AG04450 (cell line): ENCODE data around the gene TMEM129. TPM values are rescaled to one million over a fixed set of nuclear protein-coding genes. Genes with fewer than 3 reads are reported as not detected.

Experiments
- CTCF ChIA-PET: fragments of 300-600, 350-600 bp; formaldehyde crosslinking; extraction: SDS; loops from one replicate; lab custom pipeline; 2022; ENCODE audit warnings: antibody characterized with exemption, inconsistent platforms; lab: Charles Lee
- POLR2A ChIA-PET: fragments of 350-600 bp; formaldehyde crosslinking; extraction: SDS; loops from one replicate; lab custom pipeline; 2021; ENCODE audit warnings: antibody characterized with exemption, inconsistent platforms; lab: Yijun Ruan, JAX
- DNase-seq: peaks from one replicate; pipeline ENCODE4 v3.0.0-alpha.2; 2011; ENCODE audit warnings: low read depth, low spot score
- H3K27ac ChIP-seq: one replicate; pipeline ENCODE4 v1.5.1; 2012; ENCODE audit warnings: low read depth, low read length, control low read depth
- H3K27me3 ChIP-seq: one replicate; pipeline ENCODE4 v1.6.0; 2012; ENCODE audit warnings: low read length; ENCODE audit not compliant: control insufficient read depth, insufficient read depth
- H3K4me3 ChIP-seq: 2 replicates; pipeline ENCODE4 v1.5.1; 2011; ENCODE audit warnings: mild to moderate bottlenecking, low read depth, low read length, control low read depth
- H3K9me3 ChIP-seq: 2 replicates; pipeline ENCODE4 v1.5.1; 2012; ENCODE audit warnings: low read length; ENCODE audit not compliant: control insufficient read depth, insufficient read depth
- polyA plus RNA-seq: library from polyadenylated mRNA; depleted of rRNA; stranded (reverse); fragments of >200 nt; gene quantifications from 2 replicates; pipeline ENCODE4 v1.2.3, GENCODE V29; 2011
- TF ChIP-seq, protein P1 (sequence below): IDR thresholded peaks from 2 replicates; pipeline ENCODE4 v1.5.1; 2011; ENCODE audit warnings: low read depth, low read length, control low read depth, inconsistent platforms

TMEM129 gene
- polyA plus RNA-seq, 1 experiment: 13.1 TPM

DNA sequence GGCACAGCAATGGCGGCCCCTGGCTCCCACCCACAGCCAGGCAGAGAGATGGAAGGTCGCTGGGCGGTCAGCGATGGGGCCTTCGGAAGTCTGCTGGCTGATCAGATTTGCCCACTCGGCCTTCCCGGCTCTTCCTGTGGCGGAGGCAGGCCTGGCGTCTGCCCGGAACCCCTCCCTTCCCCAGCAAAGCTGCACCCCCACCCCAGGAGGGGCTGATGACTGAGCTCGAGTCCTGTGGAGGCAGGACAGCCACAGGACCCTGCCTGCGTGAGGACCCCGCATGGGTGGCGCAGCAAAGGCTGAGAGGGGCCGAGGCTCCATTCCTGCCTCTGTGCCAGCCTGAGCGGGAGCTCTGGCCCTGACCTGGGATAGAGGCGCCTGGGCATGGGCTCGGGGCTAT, 35.0 kb upstream of the TMEM129 start:
- ChIA-PET CTCF (interaction anchor here (0.9 kb wide), 1 partner anchor 11 kb away, joined by 8 read pairs; no protein-coding TSS in a partner anchor), POLR2A (no interaction called here)
- Histone ChIP-seq H3K9me3 (no peaks in the 10 kb centered on the region; the same call in 1 of the 2 replicates), H3K4me3 (no peak overlapping the region), H3K27ac (no peak overlapping the region), H3K27me3 (no peaks in the 10 kb centered on the region)
- no peak for DNase-seq
- TF ChIP-seq, protein P1, sequence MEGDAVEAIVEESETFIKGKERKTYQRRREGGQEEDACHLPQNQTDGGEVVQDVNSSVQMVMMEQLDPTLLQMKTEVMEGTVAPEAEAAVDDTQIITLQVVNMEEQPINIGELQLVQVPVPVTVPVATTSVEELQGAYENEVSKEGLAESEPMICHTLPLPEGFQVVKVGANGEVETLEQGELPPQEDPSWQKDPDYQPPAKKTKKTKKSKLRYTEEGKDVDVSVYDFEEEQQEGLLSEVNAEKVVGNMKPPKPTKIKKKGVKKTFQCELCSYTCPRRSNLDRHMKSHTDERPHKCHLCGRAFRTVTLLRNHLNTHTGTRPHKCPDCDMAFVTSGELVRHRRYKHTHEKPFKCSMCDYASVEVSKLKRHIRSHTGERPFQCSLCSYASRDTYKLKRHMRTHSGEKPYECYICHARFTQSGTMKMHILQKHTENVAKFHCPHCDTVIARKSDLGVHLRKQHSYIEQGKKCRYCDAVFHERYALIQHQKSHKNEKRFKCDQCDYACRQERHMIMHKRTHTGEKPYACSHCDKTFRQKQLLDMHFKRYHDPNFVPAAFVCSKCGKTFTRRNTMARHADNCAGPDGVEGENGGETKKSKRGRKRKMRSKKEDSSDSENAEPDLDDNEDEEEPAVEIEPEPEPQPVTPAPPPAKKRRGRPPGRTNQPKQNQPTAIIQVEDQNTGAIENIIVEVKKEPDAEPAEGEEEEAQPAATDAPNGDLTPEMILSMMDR: no peak

DNA sequence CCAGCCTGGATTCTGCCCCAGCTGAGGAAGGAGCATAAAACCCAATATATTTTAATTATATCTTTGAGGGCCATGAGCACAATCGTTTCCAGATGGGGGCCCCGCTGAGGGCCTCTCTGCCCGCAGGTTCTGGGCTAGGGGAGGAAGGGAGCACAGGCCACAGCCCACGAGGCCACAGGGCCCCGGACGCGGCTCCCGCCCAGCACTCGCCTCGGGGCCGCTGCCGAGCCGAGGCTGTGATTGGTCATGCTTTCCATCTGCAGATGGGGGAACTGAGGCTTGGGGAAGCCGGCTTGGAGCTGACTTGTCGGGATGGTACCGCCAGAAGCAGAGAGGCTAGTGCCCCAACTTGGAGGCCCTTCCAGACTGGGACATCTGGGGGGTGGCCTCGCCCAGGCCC, 34.2 kb upstream of the TMEM129 start:
- TF ChIP-seq, protein P1: no peak
- ChIA-PET POLR2A (no interaction called here), CTCF (interaction anchor here (0.9 kb wide), 1 partner anchor 10 kb away, joined by 8 read pairs; no protein-coding TSS in a partner anchor)
- Histone ChIP-seq H3K4me3 (no peak overlapping the region), H3K9me3 (no peaks in the 10 kb centered on the region; the same call in 1 of the 2 replicates), H3K27ac (no peak overlapping the region), H3K27me3 (no peaks in the 10 kb centered on the region)
- DNase-seq: no peak

DNA sequence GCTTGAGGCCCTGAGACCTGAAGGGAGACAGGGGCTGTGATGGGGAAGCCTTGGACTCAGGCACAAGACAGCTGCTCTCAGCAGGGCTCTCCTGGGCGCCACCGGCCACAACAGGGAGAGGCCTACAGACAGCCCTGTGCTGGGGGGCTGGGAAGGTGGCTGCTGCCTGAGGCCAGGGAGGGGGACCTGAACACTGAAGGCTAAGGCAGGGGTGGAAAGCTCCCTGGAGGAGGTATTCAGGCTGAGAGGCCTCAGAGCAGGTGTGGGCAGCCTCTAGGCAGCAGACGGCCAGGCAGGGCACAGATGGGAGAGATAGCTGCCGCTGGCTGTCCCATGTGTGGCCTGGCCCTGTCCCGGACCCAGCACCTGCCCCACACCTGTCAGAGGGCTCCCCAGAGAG, 33.2 kb upstream of the TMEM129 start:
- TF ChIP-seq, protein P1: no peak
- H3K27ac ChIP-seq: no peak overlapping the region
- H3K9me3 ChIP-seq: no peaks in the 10 kb centered on the region
- POLR2A ChIA-PET: interaction anchor here (0.5 kb wide), 1 partner anchor 155 kb away, joined by 3 read pairs; no protein-coding TSS in a partner anchor
- CTCF ChIA-PET: no interaction called here
- H3K27me3 ChIP-seq: no peaks in the 10 kb centered on the region
- no peak for DNase-seq
- no peak overlapping the region for H3K4me3 ChIP-seq

DNA sequence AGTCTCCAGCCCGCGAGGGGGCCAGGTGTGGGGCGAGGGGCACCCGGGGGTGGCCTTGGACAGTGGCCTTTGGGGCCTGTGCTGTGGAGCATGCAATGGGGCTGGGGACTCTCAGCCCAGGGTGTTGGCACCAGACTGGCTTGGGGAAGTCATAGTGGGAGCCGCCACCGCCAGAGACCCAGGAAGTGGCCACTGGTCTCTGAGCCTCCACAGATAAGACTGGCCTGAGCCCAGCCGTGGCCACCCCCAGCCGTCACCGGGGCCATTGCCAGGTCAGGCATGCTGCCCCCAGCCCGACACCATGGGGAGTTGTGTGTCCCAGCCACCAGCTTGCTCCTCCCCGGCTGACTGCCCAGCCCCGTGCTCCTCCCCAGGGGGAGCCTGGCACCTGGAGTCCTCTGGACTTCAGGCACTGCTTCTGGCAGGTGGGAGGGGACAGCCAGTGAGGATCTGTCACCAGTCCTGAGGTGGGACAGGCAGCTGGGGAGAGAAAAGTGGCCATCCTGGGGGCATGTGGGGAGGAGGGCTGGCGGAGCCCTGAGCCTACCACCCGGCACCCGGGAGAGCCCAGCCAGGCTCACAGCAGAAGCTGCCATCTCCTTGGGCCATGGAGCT, 32.7 kb upstream of the TMEM129 start:
- Histone ChIP-seq H3K27ac (no peak overlapping the region), H3K9me3 (no peaks in the 10 kb centered on the region), H3K27me3 (no peaks in the 10 kb centered on the region), H3K4me3 (no peak overlapping the region)
- DNase-seq: no peak
- POLR2A ChIA-PET: no interaction called here
- CTCF ChIA-PET: no interaction called here
- TF ChIP-seq, protein P1: no peak

DNA sequence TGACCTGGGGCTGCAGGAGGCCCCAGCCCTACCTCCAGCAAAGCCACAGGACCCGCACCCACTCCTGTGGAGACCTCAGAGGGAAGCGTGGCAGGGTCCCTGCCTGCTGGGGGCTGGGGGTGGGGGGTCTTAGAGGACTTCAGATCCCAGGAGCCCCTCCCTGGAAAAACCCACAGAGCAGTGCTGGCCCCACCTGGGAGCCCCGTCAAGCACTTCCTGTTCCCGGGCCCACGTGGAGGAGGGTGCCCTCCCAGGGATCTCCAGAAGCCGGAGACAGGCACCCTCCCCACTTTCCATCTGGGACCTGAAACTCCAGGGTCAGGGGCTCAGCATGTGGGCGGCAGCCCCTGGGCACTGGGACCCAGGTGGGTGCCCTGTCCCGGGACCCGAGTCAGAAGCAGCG, 32.2 kb upstream of the TMEM129 start:
- H3K4me3 ChIP-seq: no peak overlapping the region
- ChIA-PET POLR2A (no interaction called here), CTCF (interaction anchor here (2.7 kb wide), 1 partner anchor 56 kb away, joined by 16 read pairs; no protein-coding TSS in a partner anchor)
- no peak overlapping the region for H3K27ac ChIP-seq
- TF ChIP-seq, protein P1: no peak
- DNase-seq: no peak
- no peaks in the 10 kb centered on the region for H3K9me3 ChIP-seq
- H3K27me3 ChIP-seq: no peaks in the 10 kb centered on the region
